GM18526 (cell line): Measurements from ENCODE around the gene AP1AR.

Experiments
- POLR2A ChIP-seq: IDR thresholded peaks from 3 replicates; pipeline ENCODE4 v1.6.1; 2011; ENCODE audit not compliant: insufficient read length; ENCODE audit errors: extremely low read depth

AP1AR gene

DNA sequence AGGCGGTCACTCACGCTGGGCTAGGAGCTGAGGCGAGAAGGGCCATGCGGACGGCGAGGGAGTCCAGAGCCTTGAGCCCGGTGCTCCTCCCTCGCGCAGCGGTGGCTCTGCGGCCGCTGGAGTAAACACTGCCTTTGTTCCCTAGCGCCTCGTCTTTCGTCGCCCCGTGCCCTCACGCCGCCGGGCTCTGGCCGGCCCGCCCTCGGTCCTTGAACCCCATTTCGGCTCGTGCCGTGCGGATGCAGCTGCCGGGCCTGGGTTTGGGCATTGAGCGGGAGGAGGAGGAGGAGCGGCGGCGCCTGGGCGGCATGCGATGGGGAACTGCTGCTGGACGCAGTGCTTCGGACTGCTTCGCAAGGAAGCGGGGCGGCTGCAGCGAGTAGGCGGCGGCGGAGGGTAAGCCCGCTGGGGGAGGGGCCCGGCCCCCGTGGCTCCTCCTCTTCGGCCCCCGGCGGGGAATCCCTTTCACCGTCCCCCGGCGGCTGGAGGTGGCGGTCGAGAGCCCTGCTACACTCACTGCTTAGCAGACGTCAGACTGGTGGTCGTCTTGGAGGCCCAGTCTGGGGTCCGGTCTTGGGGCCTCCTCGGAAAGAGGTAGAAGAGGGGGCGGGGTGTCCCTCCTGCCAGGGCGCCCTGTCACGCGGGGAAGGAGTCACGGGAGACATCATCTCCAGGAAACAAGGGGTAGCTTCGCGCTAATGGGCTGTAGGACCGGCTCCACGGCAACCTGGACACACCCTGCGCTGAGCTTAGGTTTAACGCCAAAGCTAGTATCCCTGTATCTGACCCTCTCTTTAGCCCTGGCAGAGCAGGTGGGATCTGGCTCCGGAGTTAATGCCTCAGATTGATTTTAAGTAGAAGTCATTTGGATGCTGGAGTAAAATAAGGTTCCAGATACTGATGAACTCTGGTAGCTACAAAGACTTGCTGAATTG, at the start of gene AP1AR:
Gene AP1AR (plus strand): TSS at position 9 of the 935 bp plus-strand sequence. CDS start 305 bp downstream, at position 314.
- peak; percentile 77 for TF ChIP-seq POLR2A

- TF ChIP-seq POLR2A, result no peak
Measured at GRCh38 chr4:112182604-112183003, 49.0 kb upstream of the AP1AR start.

GRCh38 chr4:112183252-112183651, 48.3 kb upstream of the AP1AR start:
- TF ChIP-seq POLR2A, result no peak

GRCh38 chr4:112184438-112184837, 47.1 kb upstream of the AP1AR start:
- no peak for TF ChIP-seq POLR2A

GRCh38 chr4:112185334-112185733, 46.3 kb upstream of the AP1AR start:
- no peak for TF ChIP-seq POLR2A

DNA sequence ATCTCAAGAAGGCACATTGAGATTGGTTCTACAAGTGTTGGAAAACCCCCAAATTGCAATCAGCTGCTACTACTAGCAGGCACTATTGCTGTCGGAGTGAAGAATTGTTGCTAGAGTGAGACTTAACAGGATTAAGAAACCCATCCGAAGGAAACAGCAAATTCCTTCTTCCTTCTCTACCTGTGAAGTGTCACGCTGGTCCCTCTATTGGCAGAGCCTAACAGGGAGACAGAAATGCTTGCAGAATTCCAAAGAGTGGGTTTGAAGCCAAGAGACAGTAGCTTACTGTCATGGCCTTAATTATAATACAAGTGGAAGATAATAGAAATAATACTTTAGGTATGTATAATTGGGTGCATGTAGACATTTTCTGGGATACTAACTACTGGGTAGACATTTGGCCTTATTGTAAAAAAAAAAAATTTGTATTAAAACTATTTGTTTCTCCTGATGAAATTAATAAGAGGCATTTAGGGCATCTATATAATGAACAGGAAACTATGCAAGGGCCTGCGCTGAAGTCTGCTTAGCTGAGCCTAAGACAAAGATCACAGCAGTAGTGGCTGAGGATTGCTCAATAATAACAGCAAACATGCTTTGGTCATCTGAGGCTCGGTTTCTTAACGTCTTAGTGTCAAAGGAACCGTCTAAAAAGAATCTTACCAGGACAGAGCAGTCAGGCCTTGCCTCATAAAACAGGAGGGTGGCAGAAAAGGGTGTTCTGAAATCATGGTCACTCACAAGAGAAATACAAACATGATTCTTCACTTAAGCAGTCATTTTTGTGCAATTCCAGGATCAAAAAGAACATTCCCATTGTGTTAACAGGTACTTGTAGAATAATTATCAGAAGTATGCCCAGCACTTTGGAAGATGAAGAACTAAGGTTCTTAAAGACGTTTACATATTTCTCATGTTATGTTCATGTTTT, 45.6 kb upstream of the AP1AR start:
- TF ChIP-seq POLR2A, result no peak

- no peak for TF ChIP-seq POLR2A
Measured at GRCh38 chr4:112189754-112190153, 41.8 kb upstream of the AP1AR start.

- no peak for TF ChIP-seq POLR2A
Measured at GRCh38 chr4:112190684-112191083, 40.9 kb upstream of the AP1AR start.

DNA sequence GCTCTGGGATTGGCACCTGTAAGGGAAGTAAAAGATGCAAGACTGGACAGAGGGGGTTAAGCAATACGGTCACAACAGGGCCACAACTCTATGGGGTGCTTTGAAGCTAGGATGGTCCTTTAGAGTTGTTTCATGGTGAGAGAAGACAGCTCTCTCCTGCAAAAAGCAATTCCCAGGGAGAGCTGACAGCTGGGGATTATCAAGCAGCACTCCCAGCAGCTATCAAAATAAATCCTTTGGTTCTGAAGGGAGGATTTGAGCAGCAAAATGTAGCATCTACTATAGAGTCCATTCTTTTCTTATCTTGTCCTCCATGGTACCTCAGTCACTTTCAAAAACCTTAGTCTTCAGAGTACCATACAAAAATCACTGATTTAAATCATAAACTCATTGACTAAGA, 35.1 kb upstream of the AP1AR start:
- no peak for TF ChIP-seq POLR2A

- no peak for TF ChIP-seq POLR2A
Measured at GRCh38 chr4:112199041-112199440, 32.5 kb upstream of the AP1AR start.

DNA sequence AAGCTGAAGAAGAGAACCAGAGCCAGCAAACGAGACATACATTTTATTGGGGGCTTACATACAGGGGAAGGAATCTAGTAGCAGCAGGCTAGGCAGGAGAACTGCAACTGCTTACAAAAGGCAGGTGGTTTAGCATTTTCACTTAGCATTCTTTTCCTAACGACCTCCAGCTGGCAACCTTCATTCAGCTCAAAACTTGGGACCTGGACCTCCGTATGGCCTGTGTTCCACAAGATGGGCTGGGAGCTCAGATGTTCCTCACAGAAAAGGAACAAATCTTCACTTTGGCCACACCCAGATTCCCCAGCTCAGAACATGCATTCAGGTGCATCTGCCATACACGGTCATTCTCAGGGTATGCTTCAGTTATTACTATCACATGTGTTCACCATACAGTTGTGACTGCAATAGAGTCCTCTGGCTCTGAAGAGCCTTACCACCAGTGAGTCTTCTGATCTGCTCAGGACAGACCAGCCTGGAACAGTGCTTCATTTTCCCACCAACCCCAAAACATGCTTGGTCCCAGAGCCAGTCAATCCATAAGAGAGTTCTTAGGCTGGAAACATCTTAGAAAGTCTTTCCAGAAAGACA, 29.6 kb upstream of the AP1AR start:
- no peak for TF ChIP-seq POLR2A

- TF ChIP-seq POLR2A, result no peak
Measured at GRCh38 chr4:112203593-112203992, 28.0 kb upstream of the AP1AR start.

- no peak for TF ChIP-seq POLR2A
Measured at GRCh38 chr4:112206431-112206830, 25.2 kb upstream of the AP1AR start.

- TF ChIP-seq POLR2A, result no peak
Measured at GRCh38 chr4:112210777-112211176, 20.8 kb upstream of the AP1AR start.

- no peak for TF ChIP-seq POLR2A
Measured at GRCh38 chr4:112213091-112213490, 18.5 kb upstream of the AP1AR start.
